Keratinocyte (primary cell): ENCODE data around the gene TUBB2B.

Experiments used
- CTCF ChIP-seq, 3 experiments: IDR thresholded peaks in 1 of 3; conservative IDR thresholded peaks in 1 of 3; optimal IDR thresholded peaks in 1 of 3; 2 replicates in 2 of 3; 3 replicates in 1 of 3; pipeline versions ENCODE3 to v1.5.1; 2011; ENCODE audit warnings: low read length in 3 of 3, mild to moderate bottlenecking in 3 of 3, moderate library complexity in 2 of 3, control low read depth in 1 of 3, inconsistent platforms in 1 of 3; ENCODE audit not compliant: insufficient read depth in 2 of 3; ENCODE audit errors: extremely low read depth in 1 of 3
- EZH2 ChIP-seq: IDR thresholded peaks from one replicate; pipeline ENCODE4 v1.6.1; 2012; ENCODE audit warnings: inconsistent platforms, mild to moderate bottlenecking, low read length, moderate library complexity

GRCh38 chr6:3228046-3228671, 706 bp upstream of the TUBB2B start:
- TF ChIP-seq CTCF (optimal IDR thresholded peaks at IDR 0.05 in 1 of 3, IDR thresholded peaks at IDR 0.05 in 1 of 3, conservative IDR thresholded peaks at IDR 0.05 in 1 of 3; ENCODE audit: extremely low read depth in 1 of 3, insufficient read depth in 2 of 3, low read length in 3 of 3) (no peak), EZH2 (peak; percentile 86)
